ENCODE results near the gene PRR5.
"Not testable (repeated sequence)": the region's sequence is repeated elsewhere in the genome, so short reads cannot be mapped to it uniquely, and the experiment has no call there.

The PRR5 gene, protein sequence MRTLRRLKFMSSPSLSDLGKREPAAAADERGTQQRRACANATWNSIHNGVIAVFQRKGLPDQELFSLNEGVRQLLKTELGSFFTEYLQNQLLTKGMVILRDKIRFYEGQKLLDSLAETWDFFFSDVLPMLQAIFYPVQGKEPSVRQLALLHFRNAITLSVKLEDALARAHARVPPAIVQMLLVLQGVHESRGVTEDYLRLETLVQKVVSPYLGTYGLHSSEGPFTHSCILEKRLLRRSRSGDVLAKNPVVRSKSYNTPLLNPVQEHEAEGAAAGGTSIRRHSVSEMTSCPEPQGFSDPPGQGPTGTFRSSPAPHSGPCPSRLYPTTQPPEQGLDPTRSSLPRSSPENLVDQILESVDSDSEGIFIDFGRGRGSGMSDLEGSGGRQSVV

DNA sequence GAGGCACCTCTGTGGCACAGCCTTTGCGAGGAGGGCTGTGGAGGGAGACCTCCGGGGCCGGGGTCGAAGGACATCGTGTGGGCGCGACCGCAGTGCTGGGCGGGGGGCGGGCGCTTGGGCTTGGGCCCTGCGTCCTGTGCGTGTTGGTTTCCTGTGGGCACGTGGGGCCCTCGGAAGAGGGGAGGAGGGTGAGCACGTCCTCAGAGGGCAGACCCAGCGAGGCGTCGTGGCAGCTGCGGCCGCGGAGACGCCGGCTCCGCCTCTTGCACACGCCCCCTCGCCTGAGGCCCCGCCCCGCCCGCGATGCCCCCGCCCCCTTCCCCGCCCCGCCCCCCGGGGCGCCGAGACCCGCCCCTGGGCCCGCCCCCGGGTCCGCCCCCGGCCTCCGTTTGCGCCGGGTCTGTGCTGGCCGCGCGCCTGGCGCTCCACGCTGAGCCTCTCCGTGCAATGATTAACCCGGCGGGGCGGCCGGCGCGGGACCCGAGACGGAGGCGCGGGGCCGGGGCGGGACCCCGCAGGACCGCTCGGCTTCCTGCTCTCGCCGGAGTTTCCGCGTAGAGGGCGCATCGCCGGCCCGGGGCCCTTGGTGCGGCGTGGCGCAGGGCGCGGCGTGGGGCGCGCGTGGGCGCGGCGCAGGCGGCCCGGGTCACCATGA, at the start of gene PRR5:
TSS of gene PRR5 (plus strand) at position 381 of the 655 bp plus-strand sequence. CDS start at position 652, 271 bp downstream.
- peak; percentile 89 for DNase-seq (ENCODE audit: low spot score)

DNA sequence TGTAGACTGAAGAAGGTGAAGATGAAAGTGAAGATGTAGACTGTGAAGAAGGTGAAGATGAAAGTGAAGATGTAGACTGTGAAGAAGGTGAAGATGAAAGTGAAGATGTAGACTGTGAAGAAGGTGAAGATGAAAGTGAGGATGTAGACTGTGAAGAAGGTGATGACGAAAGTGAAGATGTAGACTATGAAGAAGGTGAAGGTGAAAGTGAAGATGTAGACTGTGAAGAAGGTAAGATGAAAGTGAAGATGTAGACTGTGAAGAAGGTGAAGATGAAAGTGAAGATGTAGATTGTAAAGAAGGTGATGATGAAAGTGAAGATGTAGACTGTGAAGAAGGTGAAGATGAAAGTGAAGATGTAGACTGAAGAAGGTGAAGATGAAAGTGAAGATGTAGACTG, 49.1 kb upstream of the PRR5 start:
- not testable (repeated sequence) for DNase-seq (ENCODE audit: low spot score)

DNA sequence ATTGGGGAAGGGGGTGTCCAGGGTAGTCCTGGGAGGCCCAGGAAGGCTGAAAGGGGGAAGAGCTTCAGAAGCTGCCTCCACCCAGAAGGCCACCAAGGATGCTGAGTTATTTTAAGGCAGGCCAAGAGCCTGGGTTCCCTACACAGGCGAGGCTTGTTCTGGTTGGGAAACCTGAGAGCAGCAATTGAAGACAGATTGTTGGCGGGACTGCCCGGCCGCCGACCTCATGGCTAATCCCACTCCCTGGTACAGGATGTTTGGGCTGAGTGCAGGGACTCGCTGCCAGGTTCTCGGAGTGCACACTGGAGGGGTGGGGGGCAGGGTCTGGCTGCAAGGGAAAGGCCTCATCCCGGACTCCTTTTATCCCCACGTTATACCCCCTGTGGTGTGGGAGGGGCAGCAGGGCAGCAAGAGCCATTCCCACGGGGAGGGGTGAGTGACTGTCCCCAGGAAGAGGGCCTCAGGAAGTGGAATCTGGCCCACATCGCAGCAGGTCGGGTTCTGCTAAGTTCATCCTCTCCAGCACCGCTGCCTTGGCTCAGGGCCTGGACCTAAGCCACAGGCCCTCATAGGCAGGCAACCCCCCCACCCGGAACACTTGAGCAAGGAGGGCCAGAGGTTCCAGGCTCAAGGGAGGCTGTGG, 43.6 kb upstream of the PRR5 start:
- no peak for DNase-seq (ENCODE audit: low spot score)

DNA sequence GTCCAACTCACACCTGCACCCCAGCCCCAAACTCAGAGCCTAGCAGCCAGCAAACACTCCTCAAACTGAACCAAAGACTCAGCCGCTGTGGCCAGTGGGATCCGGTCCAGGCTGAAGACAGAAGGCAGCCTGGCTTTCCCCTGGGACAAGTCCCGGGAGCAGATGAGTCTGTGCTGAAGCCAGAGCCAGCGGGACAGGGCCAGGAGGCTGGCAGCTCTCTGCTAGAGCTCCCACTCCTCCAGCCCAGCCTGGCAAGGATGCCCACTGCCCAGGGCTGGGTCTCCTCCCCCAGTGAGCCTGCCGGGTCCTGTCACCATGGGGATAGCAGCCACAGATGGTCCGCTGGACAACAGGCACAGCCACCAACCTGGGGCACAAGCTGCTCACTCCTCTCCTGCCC, 42.9 kb upstream of the PRR5 start:
- no peak for DNase-seq (ENCODE audit: low spot score)

DNA sequence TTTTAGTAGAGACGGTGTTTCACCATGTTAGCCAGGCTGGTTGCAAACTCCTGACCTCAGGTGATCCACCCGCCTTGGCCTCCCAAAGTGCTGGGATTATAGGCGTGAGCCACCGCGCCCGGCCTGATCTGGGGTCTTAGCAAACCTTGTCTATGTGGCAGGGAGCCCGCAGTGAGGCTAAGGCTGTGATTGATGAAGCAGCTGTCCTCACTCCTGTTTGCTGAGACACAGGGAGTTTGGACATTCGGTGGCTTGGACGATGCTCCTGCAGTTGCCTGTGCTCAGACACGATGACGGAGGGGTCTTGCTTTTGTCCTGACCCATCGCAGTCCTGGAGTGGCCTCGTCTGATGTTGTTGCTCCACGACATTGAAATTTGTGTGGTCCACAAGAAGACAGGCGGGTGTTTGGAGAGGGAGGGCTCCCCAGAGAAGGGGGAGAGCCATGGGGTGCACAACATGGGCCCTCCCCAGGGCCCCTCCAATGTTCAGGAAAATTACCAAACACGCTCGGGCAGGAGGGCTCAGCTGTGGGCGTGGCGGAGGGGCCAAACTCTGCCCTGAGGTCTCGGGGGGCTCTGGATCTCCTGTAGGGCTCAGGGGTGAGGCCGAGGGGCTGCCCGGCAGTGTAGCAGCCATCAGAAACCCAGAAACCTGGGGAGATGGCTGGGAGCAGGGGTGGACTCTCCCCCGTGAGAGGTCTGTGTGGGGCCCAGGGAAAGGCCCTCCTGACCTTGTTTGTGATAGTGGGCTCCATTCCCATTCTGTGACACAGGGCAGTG, 41.8 kb upstream of the PRR5 start:
- DNase-seq (ENCODE audit: low spot score) = no peak

DNA sequence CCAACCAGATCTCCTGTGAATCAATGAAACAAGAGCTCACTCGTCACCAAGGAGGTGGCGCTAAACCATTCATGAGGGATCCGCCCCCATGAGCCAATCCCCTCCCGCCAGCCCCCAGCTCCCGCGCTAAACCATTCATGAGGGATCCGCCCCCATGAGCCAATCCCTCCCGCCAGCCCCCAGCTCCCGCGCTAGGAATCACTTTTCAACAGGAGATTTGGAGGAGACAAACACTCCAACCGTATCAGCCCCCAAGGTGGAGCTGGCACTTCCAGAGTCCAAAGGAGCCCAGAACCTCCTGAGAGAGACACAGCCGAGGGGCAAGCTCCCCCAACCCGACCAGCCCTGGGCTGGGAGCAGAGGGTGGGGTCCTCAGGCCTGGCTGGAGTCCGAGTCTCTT, 40.9 kb upstream of the PRR5 start:
- DNase-seq (ENCODE audit: low spot score) = no peak

DNA sequence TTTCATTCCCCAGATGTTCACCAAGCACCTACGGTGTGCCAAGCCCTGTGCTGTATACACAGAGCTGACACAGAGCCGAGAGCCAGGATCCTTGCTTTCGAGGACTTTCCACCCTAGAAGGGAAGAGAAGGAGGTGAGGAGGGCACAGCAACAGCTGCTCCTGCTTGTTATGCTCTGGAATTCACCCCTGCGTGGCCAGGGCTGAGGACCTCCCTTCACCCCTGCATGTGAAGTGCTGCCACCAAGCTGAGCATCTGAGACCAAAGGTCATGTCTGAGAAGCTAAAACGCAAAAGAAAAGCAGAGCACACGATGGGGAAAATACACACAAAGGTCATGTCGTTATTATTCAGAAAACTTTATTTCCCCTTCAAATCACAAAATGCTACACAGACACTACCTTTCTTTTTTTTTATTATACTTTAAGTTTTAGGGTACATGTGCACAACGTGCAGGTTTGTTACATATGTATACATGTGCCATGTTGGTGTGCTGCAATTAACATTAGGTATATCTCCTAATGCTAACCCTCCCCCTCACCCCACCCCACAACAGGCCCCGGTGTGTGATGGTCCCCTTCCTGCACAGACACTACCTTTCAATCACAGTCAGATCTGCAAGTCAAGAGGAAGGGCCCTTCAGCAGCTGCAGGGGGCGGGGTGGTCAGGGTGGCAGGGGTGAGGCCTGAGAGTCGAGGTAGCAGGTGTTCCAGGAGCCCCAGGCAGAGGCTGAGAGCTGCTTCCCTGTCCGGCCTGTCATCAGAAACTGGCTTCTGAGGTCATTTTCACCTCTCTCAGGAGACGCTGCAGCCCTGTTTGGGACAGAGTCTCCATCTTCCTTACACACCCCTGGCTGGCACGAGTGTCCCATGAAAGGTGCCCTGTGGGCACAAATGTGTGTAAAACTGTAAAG, 40.1 kb upstream of the PRR5 start:
- DNase-seq (ENCODE audit: low spot score) = no peak

DNA sequence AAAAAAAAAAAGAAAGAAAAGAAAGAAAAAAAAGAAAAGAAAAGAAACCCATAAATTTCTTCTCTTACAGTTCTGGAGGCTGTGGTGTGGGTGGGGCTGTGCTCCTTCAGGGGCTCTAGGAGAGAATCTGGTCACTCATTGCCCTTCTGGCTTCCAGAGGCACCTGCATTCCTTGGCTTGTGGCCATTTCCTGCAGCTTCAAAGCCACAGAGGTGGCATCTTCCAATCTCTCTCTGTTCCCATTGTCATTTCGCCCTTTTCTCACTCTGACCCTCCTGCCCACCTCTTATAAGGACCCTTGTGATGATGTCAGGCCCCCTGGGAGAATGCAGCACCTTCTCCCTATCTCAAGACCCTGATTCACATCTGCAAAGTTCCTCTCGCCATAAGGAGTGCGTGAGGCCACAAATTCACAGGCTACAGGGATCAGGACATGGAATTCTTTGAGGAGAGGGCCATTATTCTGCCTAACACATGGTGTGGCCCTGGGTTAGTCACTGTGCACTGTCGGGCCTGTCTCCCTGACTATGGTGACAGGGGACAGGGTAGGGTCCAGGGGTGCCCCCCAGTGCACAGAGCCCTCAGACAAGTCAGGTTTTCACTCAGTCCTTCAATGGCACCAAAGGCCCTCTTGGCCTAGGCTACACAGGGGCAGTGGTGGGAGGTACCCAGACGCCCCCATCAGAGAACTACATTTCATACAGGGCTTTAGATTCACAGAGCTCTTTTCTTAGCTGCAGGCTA, 38.6 kb upstream of the PRR5 start:
- DNase-seq (ENCODE audit: low spot score) = no peak

DNA sequence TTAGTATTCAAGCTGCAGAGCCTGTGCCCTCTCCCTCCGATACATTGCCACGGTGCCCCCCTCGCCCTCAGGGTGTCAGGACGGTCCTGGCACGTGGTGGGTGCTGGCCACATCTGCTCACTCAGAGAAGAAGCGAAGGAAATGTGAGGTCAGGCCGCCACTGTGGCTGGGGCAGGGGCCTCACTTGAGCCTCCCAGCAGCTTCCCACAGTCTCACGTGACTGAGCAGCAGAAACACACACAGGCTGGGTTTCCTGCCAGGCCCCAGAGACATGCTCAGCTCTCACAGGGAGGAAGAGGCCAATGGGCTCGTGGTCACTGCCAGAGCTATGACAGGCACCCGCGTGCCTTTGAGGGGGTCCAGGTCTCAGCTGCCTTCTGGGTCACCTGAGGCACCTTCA, 37.9 kb upstream of the PRR5 start:
- no peak for DNase-seq (ENCODE audit: low spot score)

DNA sequence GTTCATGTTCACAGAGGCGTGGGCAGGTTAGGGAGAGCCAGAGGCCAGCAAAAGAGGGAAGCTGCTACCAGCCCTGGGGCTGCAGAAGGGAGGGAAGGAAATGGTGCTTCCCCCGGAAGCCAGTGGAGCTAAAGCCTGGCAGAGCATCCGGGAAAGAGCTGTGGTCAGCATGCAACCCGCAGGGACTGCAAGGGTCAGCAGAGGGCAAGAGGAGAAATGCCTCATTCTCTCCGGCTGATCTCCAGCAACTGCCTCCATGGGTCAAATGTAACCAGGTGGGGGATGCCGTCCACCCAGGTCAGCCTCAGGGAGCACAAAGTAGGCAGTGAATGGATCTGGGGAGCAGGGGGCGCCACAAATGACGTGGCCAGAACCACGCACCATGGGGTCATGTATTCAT, 36.9 kb upstream of the PRR5 start:
- no peak for DNase-seq (ENCODE audit: low spot score)

DNA sequence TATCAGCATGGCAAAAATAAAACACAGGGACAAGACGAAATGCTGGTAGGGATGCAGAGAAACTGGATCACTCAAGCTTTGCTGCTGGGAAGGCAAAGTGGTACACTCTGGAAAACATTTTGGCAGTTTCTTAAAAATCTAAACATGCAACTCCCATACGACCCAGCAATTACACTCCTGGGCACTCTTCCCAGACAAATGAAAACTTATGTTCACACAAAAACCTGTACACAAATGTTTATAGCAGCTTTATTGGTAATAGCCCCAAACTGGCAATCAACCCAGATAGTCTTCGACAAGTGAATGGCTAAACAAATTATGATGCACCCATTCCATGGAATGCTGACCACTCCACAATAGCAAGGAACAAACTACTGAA, 35.8 kb upstream of the PRR5 start:
- DNase-seq (ENCODE audit: low spot score) = no peak

DNA sequence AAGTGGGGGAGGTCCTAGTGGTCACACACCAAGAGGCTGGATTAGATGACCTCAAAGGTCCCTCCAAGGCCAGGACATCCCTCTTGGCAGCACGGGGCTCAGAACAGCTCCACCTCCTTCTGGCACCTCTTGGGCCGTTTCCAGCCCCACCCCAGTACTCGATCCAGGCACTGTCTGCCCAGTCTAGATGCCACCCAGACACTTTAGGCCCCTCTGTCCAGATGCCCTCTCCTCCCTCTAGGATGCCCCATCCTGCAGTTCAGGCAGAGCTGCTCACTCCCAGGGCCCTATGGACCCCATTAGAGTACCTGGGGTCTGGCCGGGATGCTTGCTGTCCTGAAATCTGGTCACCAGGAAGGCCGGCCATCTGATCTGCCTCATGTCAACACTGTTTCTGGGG, 34.7 kb upstream of the PRR5 start:
- no peak for DNase-seq (ENCODE audit: low spot score)

DNA sequence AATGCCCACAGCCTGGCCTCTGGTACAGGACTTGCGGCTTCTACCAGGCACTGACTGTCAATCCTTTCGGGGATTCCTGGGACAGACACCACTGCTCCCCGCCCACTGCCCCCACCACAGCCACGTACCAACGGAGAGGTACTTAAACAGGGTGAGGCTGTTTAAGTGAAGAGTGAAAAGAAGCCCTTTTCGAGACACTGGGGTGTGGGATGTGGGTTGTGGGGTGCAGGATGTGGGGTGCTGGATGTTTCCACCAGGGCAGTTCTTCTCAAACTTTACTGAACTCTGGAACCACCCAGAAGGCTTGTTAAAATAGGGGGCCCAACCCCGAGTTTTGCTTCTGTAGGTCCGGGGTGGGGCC, 34.2 kb upstream of the PRR5 start:
- no peak for DNase-seq (ENCODE audit: low spot score)

DNA sequence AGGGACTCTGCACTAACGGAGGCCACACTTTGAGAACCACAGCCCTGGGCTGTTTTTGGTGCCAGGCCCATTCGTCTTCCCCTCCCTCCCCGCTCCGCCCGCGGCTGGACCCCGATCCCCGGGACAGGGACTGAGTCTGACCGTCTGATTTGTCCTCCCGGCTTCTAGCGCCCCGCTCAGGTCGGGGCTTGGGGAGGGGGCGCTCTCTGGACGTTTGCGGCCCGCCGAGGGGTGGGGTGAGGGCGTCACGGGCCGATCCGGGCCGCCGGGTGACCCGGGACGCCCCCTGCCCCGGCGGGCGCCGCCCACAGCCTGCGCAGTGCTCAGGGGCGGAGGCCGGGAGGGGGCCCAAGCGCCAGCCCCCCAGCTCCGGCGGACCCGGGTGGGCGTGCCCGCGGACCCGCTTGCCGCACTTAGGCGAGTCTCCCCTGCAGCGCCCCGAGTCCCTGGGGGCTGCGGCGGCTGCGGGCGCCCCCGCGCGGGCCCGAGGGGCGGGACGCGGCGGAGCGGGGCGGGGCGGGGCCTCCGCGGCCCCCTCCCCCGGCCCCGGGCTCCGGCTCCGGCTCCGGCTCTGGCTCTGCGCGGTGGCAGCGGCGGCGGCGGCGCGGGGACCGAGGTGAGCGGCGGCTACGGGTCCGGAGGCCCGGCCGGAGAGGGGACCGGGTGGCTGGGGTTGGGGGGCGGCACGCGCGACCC, 33.7 kb upstream of the PRR5 start:
- peak; percentile 76 for DNase-seq (ENCODE audit: low spot score)

DNA sequence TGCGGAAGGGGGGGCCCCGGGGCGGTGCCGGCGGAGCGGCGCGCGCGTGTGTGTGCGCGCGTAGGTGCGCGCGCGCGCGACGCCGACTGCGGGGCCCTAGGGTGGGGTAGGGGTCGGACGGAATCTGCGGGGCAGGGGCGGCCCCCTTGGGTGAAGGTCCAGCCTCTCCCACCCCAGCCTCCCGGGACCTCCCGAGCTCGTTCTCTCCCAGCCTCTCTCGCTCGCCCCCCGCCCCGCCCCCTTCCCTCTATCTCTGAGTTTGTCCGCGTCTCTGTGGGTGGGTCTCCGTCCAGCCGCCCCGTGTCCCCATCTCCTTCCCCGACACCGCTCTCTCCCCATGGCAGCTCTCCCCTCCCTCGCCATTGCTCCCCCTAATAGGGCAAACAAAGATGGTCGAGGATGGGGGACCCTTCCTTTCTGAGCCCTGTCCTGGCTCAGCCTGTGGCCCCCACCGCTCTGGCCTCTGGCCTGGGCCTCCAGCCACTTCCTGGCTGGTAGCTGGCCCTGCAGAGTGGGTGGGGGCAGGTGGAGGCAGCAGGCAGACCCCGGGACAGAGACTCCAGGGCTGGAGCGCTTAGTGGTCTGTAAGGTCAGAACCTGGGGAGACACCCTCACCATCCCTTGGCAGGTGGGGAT, 33.0 kb upstream of the PRR5 start:
- DNase-seq (ENCODE audit: low spot score) = no peak

DNA sequence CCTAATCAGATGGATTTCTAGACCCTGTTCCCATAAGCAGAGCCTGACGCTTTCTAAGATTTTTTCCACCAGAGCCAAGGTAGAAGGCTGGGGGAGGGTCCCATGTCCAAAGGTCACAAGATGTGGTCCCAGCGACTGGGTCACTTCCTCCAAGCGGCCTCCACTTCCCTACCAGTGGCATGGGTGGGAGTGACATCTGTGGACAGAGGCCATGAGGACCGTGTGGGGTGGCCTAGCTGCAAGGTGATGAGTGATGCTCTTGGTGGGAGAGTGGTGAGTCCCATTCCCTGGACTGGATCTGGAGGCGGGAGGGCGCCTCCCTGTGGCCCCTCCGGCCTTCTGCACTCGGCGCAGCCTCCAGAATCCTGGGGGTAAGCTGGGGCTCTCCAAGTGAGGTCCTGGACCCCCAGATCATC, 32.4 kb upstream of the PRR5 start:
- no peak for DNase-seq (ENCODE audit: low spot score)

DNA sequence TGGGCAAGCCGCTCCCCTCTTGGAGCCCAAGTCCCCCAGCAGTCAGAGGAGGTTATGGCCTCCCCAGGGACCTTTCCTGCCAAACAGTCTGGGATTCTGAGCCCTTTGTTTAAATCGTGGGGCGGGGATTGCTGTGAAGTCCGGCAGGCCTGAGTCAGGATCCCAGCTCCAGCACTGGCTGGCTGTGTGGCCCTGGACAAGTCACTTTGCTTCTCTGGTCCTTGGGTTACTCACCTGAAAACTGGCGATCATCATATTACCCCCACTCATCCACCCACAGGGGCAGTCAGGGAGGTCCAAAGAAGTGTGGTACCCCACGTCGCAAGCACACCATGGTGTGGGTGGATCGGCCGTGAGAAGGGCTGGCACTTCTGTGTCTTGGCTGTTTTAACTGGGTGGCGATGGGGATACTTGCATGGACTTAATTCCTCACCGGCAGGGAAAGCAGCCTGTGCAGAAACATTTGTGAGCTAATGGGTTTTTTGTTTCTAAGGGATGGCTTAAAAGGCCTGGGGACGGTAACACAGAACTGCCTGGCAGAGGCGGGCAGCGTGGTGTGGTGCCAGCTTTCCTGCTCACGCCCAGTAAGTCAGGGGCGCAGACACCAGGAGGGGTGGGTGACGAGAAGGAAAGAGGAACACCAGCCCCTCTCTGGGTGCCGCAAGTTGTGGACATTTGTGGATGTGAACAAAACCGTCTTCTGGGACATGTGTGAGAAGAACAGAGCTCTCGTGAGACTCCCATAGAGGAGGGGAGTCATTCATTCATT, 31.6 kb upstream of the PRR5 start:
- DNase-seq (ENCODE audit: low spot score) = no peak

DNA sequence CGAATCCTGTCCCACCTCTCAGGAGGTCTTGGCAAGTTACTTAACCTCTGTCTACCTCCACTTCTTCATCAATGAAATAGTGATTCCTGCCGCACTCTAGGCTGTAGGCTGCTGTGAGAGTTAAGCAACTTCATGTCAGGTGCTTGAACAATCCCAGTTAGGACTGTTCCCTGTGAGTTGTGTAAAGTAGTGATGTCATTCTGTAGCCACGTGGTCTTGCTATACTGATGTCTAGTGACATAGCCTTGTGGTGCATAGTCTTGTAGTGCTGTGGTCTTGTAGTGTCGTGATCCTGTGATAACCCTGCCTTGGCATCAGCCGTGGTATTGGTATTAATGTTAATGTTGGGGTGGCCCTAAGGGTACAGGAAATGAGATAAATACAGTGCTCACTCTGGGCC, 30.3 kb upstream of the PRR5 start:
- no peak for DNase-seq (ENCODE audit: low spot score)

DNA sequence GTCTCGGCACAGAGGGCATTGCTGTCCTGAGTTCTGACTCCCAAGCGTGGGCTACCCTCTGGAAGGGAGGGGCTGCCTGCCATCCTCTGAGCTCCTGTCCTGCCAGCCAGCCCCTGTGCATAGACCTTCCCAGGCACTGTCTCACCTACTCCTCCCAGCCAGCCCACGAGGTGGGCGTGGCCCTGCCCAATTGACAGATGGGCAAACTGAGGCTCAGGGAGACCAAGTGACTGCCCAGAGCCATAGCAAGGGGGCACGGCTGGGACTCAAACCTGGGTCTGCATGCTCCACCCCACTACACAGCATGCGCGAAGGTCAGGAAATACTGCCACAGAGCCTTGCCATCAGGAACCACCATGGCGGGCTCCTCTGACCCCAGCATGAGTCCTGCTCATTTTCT, 29.4 kb upstream of the PRR5 start:
- DNase-seq (ENCODE audit: low spot score) = no peak

All from left forelimb (tissue), 1 donor.